T-helper 2 cell treated with Interferon-gamma antibody and Interleukin-4, amounts not matched to agents 100 ng/mL and 5 ng/mL, for 36 hours (primary cell): ENCODE measurements around the gene MSLN. TPM values are rescaled to one million over a fixed set of nuclear protein-coding genes. Genes with fewer than 3 reads are reported as not detected.
"Not testable (repeated sequence)": the region's sequence is repeated elsewhere in the genome, so short reads cannot be mapped to it uniquely, and the experiment has no call there.

Source experiments
- intact Hi-C: fragments of 100-400 bp; cut with micrococcal nuclease; formaldehyde crosslinking; loops from one replicate; pipeline ENCODE4 v1.15.1; 2023
- total RNA-seq: library from RNA; stranded (reverse); gene quantifications from 2 replicates; pipeline ENCODE4 v1.2.3, GENCODE V29; 2022

The MSLN gene
- total RNA-seq, 1 donor from 2014 or later: 0.18 TPM

GRCh38 chr16:734208-734980 lies 26.1 kb upstream of the MSLN start:
- intact Hi-C loops: no loop called here

- intact Hi-C loops: no loop called here
These were observed 25.3 kb upstream of the MSLN start for GRCh38 chr16:734981-735881.

GRCh38 chr16:735982-736453 lies 24.5 kb upstream of the MSLN start:
- intact Hi-C loops: no loop called here

- intact Hi-C loops: no loop called here
These were observed 23.5 kb upstream of the MSLN start for GRCh38 chr16:736936-737481.

- intact Hi-C loops: loop anchor here (2.0 kb wide), 1 partner anchor 25 kb away; the partner anchor contains the start of gene METRN
These were observed 20.7 kb upstream of the MSLN start for GRCh38 chr16:739560-740458.

GRCh38 chr16:740459-740763 lies 20.1 kb upstream of the MSLN start:
- intact Hi-C loops: loop anchor here (2.0 kb wide), 1 partner anchor 26 kb away; the partner anchor contains the start of gene METRN

- intact Hi-C loops: loop anchor here (1.0 to 2.0 kb wide), 2 partner anchors 26 to 47 kb away; partner anchors contain the start of genes CHTF18, METRN and RPUSD1
These were observed 19.6 kb upstream of the MSLN start, which contains the start of gene CIAO3 for GRCh38 chr16:740764-741505. CIAO3 (minus strand) TSS chr16:740997; CDS start chr16:740985, 12 bp downstream.

- intact Hi-C loops: loop anchor here (1.0 to 2.0 kb wide), 2 partner anchors 27 to 46 kb away; partner anchors contain the start of genes CHTF18, METRN and RPUSD1
These were observed 18.4 kb upstream of the MSLN start for GRCh38 chr16:741986-742629.

- intact Hi-C loops: not testable (repeated sequence)
These were observed 17.6 kb upstream of the MSLN start for GRCh38 chr16:742894-743293.

GRCh38 chr16:743794-744500 lies 16.6 kb upstream of the MSLN start:
- intact Hi-C loops: no loop called here

GRCh38 chr16:745739-746138 lies 14.8 kb upstream of the MSLN start:
- intact Hi-C loops: no loop called here

GRCh38 chr16:746637-747036 lies 13.9 kb upstream of the MSLN start:
- intact Hi-C loops: no loop called here

- intact Hi-C loops: no loop called here
These were observed 12.4 kb upstream of the MSLN start for GRCh38 chr16:747978-748746.

GRCh38 chr16:749010-749409 lies 11.5 kb upstream of the MSLN start:
- intact Hi-C loops: no loop called here

GRCh38 chr16:750485-750884 lies 10.0 kb upstream of the MSLN start:
- intact Hi-C loops: no loop called here

- intact Hi-C loops: no loop called here
These were observed 9.2 kb upstream of the MSLN start for GRCh38 chr16:751152-752006.

- intact Hi-C loops: no loop called here
These were observed 8.6 kb upstream of the MSLN start for GRCh38 chr16:752007-752312.
